GM18870 (cell line): ENCODE measurements around the gene BABAM2.
A peak's percentile ranks its signal among the peaks of the same experiment; 100 is the strongest.

Source experiments
- ATAC-seq: cut with Tn5 transposase; IDR thresholded peaks from one replicate; pipeline ENCODE4 v1.9.1; 2021; ENCODE audit warnings: moderate library complexity; ENCODE audit not compliant: unreplicated experiment

BABAM2 gene

GRCh38 chr2:28350196-28350595, 459.7 kb downstream of the BABAM2 start:
- no peak for ATAC-seq

GRCh38 chr2:28350791-28351285, 460.3 kb downstream of the BABAM2 start:
- no peak for ATAC-seq

GRCh38 chr2:28351621-28352020, 461.1 kb downstream of the BABAM2 start:
- no peak for ATAC-seq

- no peak for ATAC-seq
These were observed 461.6 kb downstream of the BABAM2 start for GRCh38 chr2:28352104-28352503.

GRCh38 chr2:28352610-28353195, 462.2 kb downstream of the BABAM2 start:
- ATAC-seq: no peak

GRCh38 chr2:28354920-28355520, 464.5 kb downstream of the BABAM2 start:
- ATAC-seq: no peak

GRCh38 chr2:28355521-28356094, 465.1 kb downstream of the BABAM2 start:
- ATAC-seq: no peak

- ATAC-seq: no peak
These were observed 465.8 kb downstream of the BABAM2 start for GRCh38 chr2:28356095-28356911.

- no peak for ATAC-seq
These were observed 466.5 kb downstream of the BABAM2 start for GRCh38 chr2:28357055-28357454.

GRCh38 chr2:28357948-28358667, 467.6 kb downstream of the BABAM2 start:
- no peak for ATAC-seq

GRCh38 chr2:28358668-28359201, 468.2 kb downstream of the BABAM2 start:
- ATAC-seq: peak; percentile 9

- peak; percentile 71 for ATAC-seq
These were observed 468.9 kb downstream of the BABAM2 start for GRCh38 chr2:28359222-28360057.

- ATAC-seq: no peak
These were observed 469.7 kb downstream of the BABAM2 start for GRCh38 chr2:28360058-28360717.

GRCh38 chr2:28360718-28361293, 470.3 kb downstream of the BABAM2 start:
- no peak for ATAC-seq

- no peak for ATAC-seq
These were observed 471.6 kb downstream of the BABAM2 start for GRCh38 chr2:28361991-28362710.

GRCh38 chr2:28362991-28363521, 472.5 kb downstream of the BABAM2 start:
- no peak for ATAC-seq

GRCh38 chr2:28363686-28364280, 473.3 kb downstream of the BABAM2 start:
- ATAC-seq: no peak

GRCh38 chr2:28364610-28365009, 474.1 kb downstream of the BABAM2 start:
- no peak for ATAC-seq
